GM18505 (cell line): Measurements from ENCODE around the gene TNS3.

ENCODE experiments used
- ATAC-seq: cut with Tn5 transposase; IDR thresholded peaks from one replicate; pipeline ENCODE4 v1.9.1; 2021; ENCODE audit not compliant: unreplicated experiment
- POLR2A ChIP-seq: IDR thresholded peaks from 4 replicates; pipeline ENCODE4 v1.6.1; 2011; ENCODE audit warnings: borderline replicate concordance; ENCODE audit not compliant: insufficient read depth, insufficient read length; ENCODE audit errors: extremely low read depth

Gene TNS3

DNA sequence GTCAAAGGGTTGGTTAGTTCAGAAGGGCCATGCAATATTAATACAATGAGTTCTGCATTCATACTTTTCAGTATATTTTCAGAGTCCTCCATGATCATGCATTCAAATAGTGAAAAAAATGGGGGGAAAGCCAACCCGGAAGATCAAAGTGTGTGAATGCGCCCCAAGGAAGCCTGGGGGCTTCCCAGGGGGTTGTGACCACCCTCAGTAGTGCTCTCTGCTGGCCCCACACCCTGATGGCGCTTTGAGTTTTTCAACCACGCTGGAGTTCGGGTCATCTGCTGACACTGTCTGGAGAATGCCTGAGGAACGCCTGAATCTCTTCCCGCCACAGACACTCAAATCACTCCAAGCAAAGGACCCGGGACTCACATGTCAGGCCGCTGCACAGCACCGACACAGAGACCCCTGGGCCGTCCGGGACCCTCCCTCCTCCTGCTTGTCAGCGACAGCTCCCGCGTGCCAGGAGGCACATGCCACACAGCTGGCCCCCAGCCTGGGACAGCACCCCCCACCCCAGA, 1.0 kb downstream of the TNS3 start:
- ATAC-seq: no peak
- TF ChIP-seq POLR2A: no peak

DNA sequence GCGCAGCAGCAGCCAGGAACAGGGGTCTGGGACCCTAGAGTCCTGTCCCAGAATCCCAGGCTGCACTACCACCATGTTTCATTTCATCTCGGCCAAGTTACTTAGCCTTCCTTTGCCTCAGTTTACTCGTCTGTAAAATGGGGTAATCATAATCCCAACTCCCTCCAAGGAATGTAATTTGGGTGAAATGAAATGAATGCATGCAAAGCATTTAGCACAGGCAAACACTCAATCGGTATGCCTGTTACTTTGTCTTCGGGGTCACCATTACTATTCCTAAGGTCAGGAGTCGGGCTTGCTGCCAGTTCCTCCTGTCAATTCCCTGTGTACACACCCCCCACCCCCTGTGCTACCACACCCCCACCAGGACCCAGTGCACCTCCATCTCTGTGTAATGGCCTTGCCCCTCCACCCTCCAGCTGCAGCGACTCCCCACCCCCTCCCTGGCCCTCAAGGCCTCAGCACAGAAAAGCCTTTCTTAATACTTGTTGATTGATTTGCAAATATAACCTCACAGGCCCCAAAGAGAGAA, 1.7 kb downstream of the TNS3 start:
- TF ChIP-seq POLR2A: no peak
- no peak for ATAC-seq

DNA sequence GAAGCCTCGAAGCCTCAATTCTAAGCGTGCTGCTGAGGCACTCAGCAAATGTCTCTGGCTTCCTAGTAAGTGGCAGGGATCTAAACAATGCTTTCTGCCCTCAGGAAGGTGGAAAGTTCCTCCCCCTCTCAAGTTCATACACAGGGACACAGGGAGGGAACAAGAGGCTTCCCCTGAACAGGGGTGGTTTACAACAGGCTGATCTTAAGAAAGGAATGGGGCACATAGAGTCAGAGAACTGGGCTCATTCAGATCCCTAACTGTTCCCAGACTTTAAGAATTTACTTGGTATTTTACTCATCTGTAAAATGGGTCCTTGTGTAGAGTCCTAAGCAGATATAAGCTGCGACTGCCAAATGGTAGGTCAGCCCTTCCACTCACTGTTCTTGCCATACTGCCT, 2.5 kb downstream of the TNS3 start:
- ATAC-seq: no peak
- no peak for TF ChIP-seq POLR2A

DNA sequence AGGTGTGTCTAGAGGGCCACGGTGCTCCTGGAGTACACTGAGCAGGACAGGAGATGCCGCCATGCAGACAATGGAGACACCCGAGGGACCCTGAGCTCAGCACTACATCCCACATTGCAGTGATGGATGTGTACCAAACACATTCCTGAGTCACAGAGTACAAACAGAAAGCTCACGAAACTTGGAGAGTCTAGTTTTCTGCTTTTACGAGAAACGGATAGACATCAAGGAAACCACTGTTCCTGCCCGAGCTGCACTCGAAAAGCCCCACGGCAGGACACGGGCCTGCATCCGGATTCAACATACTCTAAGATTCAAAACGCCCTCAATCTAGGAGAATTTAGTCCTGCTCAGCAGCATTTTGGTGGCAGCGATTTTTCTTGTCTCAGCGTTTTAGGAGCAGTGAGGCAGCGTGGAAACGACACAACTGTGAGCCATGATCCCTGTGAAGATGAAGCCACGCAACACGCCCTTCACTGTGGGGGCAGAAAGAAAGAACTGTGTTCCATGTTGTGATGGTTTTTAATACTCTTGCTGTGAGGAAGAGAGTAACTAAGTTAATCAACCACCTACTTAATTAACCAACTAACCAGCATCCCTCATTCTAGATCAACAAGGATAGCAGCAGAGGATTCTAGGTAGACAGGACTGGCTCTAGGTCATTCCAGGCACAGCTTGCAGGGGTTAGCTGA, 3.2 kb downstream of the TNS3 start:
- ATAC-seq: no peak
- no peak for TF ChIP-seq POLR2A

DNA sequence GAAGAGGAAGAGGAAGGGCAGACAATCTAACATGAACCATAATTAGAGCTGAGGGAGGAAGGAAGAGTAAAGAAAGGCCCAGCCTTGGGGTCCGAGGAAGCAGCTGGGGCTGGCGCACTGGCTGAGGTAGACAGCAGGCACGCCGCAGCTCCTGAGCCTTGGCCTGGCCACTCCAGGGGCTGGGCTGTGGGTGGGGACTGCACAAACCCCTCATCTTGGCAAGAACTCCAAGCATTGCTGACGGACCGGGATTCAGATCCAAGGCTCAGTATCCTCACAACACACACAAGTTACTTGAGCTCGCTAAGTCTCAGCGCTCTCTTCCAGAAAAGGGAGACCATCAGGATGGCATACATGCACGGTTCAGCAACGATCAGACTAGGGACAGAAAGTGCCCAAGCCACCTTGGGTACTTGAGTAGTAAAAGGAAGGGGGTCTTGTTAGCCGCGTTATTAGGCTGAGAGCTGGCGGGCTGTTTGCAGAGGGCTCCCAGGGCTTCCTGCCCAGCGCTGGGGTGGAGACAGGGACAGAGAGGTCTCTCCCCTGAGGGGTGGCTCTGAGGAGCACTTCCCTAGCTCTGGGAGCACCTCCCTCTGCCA, 4.5 kb downstream of the TNS3 start:
- no peak for TF ChIP-seq POLR2A

DNA sequence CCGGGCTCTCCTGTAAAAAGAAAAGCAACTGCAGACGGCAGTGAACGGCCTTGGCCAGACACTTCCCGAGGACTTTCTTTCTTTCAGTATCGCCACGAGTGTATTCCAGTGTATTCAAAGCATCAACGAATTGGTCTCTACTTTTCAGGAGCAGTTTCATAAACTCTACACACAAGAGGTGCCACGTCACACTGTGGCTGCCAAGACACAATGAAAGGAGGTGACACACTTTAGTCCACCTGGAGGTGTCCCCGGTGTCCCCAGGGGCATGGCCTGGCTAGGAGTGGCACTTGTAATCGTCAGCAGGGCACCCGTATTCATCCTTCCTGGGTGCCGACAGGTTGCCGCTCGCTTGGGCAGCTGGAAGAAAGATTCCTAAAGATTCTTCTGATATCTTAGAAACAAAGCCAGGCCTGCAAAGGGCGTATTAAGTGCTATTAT, 5.0 kb downstream of the TNS3 start:
- no peak for TF ChIP-seq POLR2A
- no peak for ATAC-seq

More for the DNA sequence above, 4.5 kb downstream of the TNS3 start:
- ATAC-seq: no peak

DNA sequence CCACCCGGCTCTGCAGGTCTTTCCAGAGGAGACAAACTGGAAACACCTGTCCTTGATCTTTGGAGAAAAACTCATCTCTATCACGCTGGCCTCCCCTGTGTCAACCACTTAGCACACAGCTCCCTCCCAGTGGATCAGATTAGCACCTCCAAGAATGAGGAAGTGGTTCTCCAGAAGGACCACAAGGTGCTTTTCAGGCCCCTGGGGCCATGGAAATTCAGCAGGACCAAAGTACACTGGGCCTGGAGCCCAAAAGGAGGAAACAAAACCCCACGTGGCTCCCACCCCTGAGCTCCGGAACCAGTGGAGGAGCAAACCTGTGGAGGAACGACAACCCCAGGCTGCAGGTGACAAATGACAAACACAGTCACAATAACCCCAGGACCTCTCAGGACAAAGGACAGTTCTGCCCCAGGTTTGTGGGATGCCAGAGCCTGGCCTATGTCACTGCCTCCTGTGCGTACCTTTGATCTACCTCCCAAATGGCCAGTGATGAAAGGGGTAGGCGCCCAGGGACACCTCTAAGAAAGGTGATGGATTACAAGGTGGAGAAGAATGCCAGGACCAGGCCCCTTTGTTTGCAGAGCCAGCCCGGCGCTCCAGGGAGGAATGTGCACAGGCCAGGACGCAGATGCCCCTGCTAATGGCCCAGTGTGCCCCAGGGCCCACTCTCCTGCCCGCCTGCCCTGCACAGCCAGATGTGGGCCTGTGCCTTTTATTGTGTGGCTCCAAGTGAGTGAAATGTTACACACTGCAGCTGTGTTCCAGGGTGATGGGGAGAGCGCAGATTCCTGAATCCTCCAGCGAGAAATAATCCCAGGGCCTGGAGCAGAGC, 5.7 kb downstream of the TNS3 start:
- no peak for TF ChIP-seq POLR2A
- ATAC-seq: no peak

DNA sequence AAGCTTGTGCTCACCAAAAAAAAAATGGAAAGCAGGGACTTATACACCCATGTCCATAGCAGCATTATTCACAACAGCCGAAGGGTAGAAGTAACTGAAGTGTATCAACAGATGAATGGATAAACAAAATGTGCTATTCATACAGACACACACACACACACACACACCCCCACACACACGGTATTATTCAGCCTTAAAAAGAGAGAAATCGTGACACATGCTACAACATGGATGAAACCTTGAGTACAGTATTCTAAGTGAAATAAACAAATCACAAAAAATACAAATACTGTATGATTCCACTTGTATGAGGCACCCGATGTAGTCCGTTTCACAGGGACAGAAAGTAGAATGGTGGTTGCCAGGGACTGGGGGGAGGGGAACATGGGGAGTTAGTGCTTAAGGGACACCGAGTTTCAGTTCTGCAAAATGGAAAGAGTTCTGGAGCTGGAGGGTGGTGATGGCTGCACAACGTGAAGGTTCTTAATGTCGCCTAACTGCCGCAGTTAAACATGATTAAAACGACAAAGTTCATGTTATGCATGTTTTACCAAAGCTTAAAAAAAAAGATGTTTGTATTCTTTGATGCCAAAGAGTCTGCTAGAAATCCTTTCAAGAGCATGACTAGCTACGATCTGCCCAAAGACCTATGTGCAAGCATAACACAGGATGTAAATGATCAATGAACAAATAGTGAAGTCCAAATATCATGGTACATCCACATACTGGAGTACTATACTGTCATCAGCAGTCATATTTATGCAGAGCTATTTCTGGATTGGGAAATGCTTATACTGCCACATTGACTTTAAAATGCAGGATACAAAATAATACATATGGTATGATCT, 7.2 kb downstream of the TNS3 start:
- peak; percentile 78 for ATAC-seq
- TF ChIP-seq POLR2A: no peak

DNA sequence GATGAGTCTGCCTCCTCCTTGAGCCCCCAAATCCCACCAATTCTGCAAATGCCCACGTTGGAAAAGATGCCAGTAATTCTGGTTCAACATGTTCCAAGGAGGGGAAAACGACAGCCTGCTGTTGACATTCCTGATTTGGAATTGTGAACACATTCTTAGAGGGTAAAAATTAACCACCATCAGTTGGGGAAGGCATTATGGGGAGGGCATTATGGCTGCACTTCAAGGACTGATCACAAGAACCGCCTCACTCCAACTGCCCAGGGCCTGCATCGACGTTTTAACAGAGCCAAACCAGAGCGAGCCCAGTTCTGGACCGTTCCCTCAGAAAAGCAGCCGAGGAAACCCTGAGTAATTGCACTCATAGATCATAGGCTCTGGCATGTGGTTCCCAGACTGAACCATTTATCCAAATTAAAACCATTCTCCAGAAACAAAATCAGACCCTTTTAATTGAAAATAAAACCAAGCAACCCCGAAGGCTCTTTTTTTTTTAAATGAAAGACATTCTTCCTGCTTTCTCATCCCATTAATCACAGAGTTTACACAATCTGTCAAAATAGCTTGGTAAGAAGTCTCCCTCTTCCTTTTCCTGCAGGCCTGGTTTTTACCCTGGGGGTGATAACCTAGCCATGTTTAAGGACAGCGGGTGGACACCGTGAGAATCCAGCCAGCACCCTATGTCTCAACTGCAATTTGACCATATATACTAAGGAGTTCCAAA, 8.0 kb downstream of the TNS3 start:
- no peak for TF ChIP-seq POLR2A
- ATAC-seq: no peak

DNA sequence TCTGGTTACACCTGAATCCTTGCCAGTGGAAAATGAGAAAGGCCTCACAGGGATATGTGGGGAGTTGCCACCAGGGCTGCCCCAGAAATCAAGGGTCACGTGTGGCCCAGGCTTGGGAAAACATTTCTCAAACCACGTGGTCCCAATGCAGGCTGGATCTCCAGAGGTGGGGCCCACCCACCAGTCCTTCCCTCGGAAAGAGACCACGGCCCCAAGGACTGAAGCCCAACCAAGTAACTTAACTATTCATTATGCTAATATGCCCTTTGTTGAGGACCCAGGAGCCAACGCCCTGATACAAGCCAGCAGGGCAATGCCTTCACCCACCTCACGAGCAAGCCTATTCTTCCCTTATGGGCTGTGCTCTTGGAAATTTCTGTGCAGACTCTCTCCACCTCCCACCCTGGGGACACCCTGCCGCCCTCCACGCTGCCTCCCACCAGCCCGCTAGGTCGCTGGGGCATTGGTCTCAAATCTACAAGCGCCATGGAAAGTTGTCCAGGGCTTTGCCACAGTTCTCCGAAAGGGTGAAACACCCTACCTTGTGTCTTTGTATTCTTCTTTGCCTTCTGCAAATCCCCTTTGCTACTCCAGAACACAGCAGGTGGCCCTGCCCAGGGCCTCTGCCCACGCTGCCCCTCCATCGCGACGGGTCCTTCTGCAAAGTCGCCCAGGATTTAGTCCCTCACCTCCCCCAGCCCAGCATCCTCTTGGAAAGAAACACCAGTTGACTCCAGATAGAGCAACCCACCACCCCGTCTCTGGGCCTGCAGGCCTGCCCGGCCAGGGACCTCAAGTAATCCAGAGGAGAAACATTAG, 8.8 kb downstream of the TNS3 start:
- no peak for TF ChIP-seq POLR2A

DNA sequence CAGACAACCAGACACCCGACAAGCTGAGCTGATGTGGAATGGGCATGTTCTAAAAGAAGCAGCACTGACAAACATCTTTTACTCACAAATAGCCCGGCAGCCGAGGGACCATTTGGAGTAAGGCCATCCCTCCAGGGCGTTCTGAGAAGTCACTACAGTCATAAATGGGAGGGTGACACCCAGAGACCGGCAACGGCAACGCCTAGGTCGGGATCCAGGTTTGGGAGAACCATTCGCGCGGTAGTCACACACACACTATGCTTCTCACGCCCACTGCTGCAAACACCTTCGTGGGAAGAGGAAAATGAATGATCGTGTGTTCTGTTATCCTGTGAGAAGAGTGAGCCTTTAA, 9.8 kb downstream of the TNS3 start:
- TF ChIP-seq POLR2A: no peak
- no peak for ATAC-seq

More for the DNA sequence above, 8.8 kb downstream of the TNS3 start:
- no peak for ATAC-seq
